ENCODE results near the gene BABAM2.

The BABAM2 gene

DNA sequence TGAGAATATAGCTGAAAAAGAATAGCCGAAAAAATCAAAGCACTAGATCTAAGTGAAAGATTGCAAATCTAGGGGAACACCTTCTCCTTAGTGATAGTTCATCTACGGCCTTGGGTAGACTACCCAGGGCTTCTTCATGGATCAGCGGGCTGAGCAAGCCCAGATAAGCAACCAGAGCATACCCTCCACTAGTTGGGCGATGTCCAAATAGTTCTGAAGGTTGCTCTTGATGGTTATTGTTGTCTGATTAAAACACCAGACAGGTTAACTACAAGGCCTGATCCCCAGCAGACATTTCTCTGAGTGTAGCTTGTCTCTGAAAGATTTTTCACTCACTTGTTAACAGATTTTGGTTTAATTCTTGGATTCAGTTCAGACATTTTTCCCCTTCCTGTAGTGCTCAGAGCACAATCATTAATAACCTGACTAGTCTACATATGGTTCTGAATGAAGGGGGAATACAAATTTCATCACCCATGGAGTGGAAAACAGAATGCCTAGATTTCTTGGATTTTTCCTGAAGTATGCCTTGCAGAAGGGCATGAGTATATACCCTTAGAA lies 99.6 kb downstream of the BABAM2 start:
- Histone ChIP-seq H3K27me3 (ENCODE audit: control insufficient read depth, insufficient read depth, low read length) (no peaks in the 10 kb centered on the region), H3K36me3 (ENCODE audit: control insufficient read depth, insufficient read depth, low read length) (no peaks in the 10 kb centered on the region), H3K27ac (peak overlapping the region; percentile 2), H3K4me1 (peaks cover 13% of the 10 kb centered on the region), H3K4me2 (ENCODE audit: low read length) (no peak overlapping the region), H3K9me3 (ENCODE audit: control insufficient read depth, low read length) (no peaks in the 10 kb centered on the region), H3K4me3 (ENCODE audit: low read depth, low read length) (no peak overlapping the region), H3K9ac (no peak overlapping the region), H3K79me2 (no peaks in the 10 kb centered on the region), H2AFZ (peak overlapping the region; percentile 8)
- TF ChIP-seq, protein P1, sequence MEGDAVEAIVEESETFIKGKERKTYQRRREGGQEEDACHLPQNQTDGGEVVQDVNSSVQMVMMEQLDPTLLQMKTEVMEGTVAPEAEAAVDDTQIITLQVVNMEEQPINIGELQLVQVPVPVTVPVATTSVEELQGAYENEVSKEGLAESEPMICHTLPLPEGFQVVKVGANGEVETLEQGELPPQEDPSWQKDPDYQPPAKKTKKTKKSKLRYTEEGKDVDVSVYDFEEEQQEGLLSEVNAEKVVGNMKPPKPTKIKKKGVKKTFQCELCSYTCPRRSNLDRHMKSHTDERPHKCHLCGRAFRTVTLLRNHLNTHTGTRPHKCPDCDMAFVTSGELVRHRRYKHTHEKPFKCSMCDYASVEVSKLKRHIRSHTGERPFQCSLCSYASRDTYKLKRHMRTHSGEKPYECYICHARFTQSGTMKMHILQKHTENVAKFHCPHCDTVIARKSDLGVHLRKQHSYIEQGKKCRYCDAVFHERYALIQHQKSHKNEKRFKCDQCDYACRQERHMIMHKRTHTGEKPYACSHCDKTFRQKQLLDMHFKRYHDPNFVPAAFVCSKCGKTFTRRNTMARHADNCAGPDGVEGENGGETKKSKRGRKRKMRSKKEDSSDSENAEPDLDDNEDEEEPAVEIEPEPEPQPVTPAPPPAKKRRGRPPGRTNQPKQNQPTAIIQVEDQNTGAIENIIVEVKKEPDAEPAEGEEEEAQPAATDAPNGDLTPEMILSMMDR (IDR thresholded peaks at IDR 0.05) = no peak

DNA sequence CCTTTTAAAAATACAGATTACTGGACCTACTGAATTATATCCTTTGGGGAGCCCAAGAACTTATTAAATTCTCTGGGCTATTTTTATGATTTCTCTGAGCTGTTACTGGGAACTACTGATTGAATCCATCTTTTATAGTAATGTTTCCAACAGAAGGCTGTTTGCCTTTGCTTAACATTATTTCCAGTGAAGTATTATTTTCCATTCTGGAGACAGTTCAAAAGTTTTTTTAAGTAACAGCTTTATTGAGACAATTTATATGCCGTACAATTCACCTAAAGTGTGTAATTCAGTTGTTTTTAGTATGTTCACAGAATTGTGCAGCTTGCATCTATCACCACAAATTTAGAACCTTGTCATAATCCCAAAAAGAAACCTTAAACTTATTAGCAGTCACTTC lies 100.6 kb downstream of the BABAM2 start:
- Histone ChIP-seq H3K36me3 (ENCODE audit: control insufficient read depth, insufficient read depth, low read length) (no peaks in the 10 kb centered on the region), H3K4me2 (ENCODE audit: low read length) (no peak overlapping the region), H2AFZ (no peak overlapping the region), H3K9ac (no peak overlapping the region), H3K79me2 (no peaks in the 10 kb centered on the region), H3K27ac (no peak overlapping the region), H3K9me3 (ENCODE audit: control insufficient read depth, low read length) (no peaks in the 10 kb centered on the region), H3K4me1 (peaks cover 13% of the 10 kb centered on the region), H3K27me3 (ENCODE audit: control insufficient read depth, insufficient read depth, low read length) (no peaks in the 10 kb centered on the region), H3K4me3 (ENCODE audit: low read depth, low read length) (no peak overlapping the region)
- TF ChIP-seq, protein P1 (IDR thresholded peaks at IDR 0.05) = no peak

DNA sequence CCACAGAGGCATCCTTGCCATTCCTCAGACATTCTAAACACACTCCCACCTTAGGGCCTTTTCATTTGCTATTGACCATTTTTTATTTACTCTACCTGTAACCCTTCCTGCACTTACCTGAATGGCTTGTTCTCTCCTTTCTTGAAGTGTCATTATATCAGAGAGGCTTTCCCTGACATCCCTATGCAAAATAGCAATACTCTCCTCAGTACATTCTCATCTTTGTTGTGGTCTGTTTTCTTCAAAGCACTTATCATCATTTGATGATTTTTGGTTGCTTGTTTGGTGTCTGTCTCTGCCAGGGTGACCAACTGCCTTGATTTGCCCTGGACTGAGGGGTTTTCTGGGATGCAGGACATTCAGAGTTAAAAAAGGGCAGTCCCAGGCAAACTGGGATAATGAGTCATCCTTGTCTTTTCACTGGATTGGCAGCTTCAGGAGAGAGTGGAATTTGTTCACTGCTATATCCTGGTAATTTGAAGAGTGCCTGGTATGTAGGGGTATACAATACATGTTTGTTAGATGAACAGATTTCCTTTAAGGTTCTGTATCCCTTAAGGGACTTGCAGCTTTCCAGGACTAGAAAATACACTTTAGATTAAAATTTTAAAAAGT lies 102.4 kb downstream of the BABAM2 start:
- Histone ChIP-seq H3K4me2 (ENCODE audit: low read length) (no peak overlapping the region), H3K27ac (no peak overlapping the region), H3K4me1 (peaks cover 13% of the 10 kb centered on the region), H2AFZ (no peak overlapping the region), H3K9ac (no peak overlapping the region), H3K79me2 (no peaks in the 10 kb centered on the region), H3K36me3 (ENCODE audit: control insufficient read depth, insufficient read depth, low read length) (no peaks in the 10 kb centered on the region), H3K27me3 (ENCODE audit: control insufficient read depth, insufficient read depth, low read length) (no peaks in the 10 kb centered on the region), H3K4me3 (ENCODE audit: low read depth, low read length) (no peak overlapping the region), H3K9me3 (ENCODE audit: control insufficient read depth, low read length) (no peaks in the 10 kb centered on the region)
- TF ChIP-seq, protein P1 (IDR thresholded peaks at IDR 0.05) = no peak

DNA sequence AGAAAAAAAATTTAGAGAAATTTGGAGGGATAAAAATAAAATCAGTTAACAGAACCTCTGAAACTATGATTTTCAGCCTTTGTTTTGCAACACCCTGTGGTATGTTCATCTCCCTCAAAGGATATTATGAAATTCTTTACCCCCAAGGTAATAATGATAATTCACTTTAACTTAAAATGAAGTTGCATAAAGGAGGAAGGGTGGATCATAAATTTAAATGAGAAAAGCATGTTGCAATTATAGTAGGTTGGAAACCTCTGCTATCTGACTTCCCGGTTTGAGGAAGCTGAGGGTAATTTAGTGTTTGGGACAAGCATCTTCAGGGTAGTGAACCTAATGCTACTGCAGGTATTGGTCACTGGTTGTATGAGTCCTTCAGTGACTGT lies 102.9 kb downstream of the BABAM2 start:
- H3K27me3 ChIP-seq (ENCODE audit: control insufficient read depth, insufficient read depth, low read length) = no peaks in the 10 kb centered on the region
- H3K9ac ChIP-seq = no peak overlapping the region
- no peaks in the 10 kb centered on the region for H3K36me3 ChIP-seq (ENCODE audit: control insufficient read depth, insufficient read depth, low read length)
- H3K4me2 ChIP-seq (ENCODE audit: low read length) = no peak overlapping the region
- H3K4me3 ChIP-seq (ENCODE audit: low read depth, low read length) = no peak overlapping the region
- peaks cover 9% of the 10 kb centered on the region for H3K4me1 ChIP-seq
- H3K79me2 ChIP-seq = no peaks in the 10 kb centered on the region
- H3K27ac ChIP-seq = no peak overlapping the region
- H3K9me3 ChIP-seq (ENCODE audit: control insufficient read depth, low read length) = no peaks in the 10 kb centered on the region
- TF ChIP-seq, protein P1 (IDR thresholded peaks at IDR 0.05) = no peak
- H2AFZ ChIP-seq = no peak overlapping the region

Data from parathyroid adenoma (tissue), 2 donors.